ENCODE measurements around the gene CYBC1.
"Not testable (repeated sequence)": the region's sequence is repeated elsewhere in the genome, so short reads cannot be mapped to it uniquely, and the experiment has no call there.

The CYBC1 gene

DNA sequence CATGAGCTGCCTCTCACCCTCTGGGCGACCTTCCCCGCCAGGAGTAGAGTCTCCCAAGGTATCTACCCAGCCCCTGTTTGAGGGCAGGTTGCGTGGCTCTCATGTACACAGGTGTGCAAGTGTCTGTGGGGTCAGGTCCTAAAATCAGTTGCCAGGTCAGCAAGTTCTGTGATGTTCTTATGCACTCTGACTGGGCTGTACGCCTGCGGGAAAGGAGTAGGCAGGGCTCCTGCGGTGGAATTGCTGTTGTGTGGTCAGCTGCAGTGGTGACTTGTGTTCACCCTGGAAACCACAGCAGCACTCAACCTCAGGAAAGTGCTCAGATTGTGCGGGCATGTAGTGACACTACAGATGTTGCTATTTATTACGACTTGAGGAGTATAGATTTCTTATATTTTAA is 27.4 kb upstream of the CYBC1 start:
- no peak for DNase-seq

DNA sequence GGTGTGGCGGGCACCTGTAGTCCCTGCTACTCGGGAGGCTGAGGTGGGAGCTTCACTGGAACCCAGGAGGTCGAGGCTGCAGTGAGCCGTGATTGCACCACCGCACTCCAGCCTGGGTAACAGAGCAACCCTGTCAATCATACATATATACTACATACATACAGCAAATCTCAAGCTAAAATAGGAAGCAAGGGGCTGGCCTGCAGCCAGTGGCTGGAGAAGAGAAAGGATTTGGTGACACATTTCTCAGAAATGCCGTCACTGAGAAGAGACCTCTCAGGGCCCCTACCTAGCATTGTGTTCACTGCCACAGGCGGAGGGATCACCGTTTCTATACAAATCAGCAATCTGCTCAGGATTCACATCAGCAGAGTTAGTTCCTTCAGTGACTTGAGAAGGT is 24.9 kb upstream of the CYBC1 start:
- no peak for DNase-seq

DNA sequence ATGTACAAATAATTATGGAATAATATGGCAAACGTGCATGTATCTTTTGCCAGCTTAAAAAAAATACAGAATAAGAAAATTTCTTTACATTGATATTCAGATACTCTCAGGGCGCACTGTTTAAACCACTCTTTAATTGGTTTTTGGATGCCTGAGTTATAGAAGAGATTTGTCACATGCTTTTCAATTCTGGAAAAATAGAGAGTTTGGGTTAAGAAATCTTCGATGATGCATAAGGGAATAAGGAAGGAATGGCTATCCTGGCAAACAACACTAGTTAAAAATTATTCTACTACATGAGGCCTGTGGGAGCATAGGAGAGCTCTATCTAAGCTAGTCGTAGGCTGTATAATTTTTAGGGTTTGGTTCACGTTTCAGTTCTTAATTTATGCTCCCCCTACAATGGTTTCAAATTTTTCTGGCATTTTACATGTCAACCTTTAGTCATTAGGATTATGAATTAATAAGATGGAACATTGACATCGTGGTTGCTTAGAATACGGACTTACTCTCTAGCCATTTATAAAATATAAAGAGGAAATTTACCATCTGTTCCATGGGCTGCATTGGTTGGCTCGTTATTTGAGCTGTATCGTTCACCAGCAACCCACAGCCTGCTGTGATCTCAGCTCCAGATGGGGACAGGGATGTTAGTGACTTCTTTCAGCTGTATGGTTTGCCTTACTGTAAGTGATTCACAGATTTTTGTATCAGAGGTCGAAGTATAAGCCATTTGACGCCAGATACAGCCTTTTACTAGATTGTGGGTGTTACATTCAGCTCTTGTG is 23.9 kb upstream of the CYBC1 start:
- no peak for DNase-seq

DNA sequence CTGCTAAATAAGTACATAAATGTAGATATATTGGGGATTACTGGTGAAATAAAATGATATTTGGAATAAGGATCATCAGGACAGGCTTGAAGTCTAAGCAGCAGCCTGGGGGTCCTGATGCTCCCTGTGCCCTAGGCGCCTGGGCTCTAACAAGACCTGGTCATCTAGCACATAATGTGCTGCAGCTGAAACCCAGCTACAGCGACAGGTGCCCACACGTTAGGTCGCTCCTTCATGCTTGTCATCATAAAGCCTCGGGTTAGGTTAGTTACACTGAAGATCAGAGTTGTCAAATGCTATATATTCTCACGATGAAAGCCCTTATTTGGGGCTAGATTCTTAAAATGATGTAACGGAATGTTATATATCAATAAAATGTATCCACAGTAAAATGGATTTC is 19.5 kb upstream of the CYBC1 start:
- DNase-seq, result no peak

- DNase-seq, result no peak
Observed at GRCh38 chr17:82468692-82469091, 18.1 kb upstream of the CYBC1 start.

DNA sequence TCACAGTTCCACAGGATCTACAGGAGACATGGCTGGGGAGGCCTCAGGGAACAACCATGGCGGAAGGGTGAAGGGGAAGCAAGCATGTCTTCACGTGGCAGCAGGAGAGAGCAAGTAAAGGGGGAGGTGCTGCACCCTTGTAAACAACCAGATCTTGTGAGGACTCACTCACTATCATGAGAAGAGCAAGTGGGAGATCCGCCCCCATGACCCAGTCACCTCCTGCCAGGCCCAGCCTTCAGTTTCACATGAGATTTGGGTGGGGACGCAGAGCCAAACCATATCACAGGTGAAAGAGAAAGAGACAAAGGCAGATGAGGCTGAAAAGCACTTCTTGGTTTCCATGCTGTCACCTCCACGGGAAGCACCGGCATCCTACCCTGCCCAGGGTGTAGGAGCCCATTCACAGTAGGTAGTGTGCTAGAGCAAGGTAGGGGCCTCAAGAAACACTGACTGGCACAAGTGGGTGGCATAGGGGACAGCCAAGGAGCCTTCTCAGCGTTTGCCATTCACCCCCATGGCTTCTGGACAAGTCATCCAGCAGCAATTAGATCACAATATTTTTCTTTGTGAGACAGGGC is 14.6 kb upstream of the CYBC1 start:
- no peak for DNase-seq

GRCh38 chr17:82464567-82464929 is 14.0 kb upstream of the CYBC1 start:
- DNase-seq, result no peak

DNA sequence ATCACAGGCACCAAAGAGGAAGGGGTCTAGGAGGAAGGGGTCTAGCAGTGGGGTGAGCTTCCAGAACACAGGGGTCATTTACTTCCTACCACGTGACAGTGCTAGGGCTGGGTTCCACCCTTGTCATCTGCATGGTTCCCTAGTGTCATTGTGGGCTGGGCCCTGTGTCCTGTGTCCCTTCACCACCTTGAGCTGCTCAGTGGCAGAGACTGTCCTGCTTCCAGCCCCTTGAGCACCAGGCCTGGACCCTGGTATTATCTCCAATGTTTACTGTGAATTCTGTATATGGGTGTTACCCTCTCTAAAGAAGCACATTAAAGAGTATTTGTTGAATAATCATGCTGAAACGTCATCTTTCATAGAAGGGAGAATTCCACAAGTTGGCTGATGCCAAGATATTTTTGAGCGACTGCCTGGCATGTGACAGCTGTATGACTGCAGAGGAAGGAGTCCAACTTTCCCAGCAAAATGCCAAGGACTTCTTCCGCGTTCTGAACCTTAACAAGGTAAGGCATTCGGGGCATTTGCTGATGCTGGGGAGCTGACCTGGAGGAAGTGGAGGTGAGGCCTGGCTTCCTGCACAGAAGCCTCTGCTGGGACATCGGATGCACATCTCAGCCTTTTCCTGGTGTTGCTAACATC is 13.5 kb upstream of the CYBC1 start:
- no peak for DNase-seq

DNA sequence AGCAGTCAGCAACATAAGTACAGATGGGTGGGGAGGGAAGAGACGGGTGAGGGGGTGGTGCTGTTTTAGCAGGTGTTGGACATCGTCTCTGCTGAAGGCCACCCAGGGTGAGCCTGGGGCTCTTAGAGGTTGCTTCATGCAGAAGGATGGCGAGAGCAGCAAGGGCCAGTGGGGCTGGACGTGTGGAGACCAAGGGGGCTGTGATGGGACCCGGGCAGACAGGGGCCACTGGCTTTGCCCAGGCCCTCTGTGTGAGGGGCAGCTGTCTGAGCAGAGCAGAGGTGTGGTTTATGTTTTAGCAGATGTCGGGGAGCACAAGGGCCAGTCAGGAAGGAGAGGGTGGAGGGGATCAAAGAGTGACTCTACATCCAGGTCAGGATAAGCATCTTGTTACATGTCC is 12.8 kb upstream of the CYBC1 start:
- DNase-seq, result no peak

- no peak for DNase-seq
Observed at GRCh38 chr17:82461827-82462524, 11.4 kb upstream of the CYBC1 start.

- DNase-seq, result not testable (repeated sequence)
Observed at GRCh38 chr17:82459936-82460335, 9.4 kb upstream of the CYBC1 start.

GRCh38 chr17:82458885-82459424 is 8.4 kb upstream of the CYBC1 start:
- DNase-seq, result peak in 1 of 2 experiments; percentile 40

DNA sequence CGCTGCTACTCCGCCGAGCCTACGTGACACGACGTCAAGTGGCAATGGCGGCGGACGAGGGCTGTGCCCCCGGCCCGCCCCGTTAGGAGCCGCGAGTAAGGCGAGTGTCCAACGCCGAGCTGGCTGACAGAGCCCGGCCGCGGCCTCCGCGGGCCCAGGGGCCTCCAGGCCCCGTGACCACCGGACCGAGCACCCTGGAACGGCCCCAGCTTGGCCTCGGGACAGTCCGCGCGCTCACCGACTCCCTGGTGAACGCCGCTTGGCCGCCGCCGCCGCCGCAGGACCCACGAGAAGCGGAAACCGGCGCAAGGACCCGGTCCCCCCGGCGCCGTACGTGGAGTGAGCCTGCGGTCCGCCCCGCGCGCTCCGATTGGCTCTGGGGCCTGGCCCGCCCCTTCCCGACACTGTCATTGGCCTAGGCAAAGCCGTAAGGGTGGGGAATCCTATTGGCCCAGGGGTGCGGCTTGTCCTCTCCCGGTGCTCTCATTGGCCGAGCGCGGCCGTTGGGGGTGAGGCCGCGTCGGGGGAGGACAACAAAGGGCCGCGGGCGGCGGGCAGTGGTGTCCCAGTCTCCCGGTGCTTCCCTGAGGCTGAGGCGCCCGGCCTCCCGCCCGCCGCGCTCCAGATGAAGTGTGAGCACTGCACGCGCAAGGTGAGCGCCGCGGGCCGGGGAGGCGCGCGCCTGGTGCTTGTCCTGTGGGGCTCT is 7.8 kb upstream of the CYBC1 start, which contains the start of gene NARF:
Gene NARF, plus strand, starts transcription at position 563 of the 706 bp plus-strand sequence. Its CDS starts 63 bp downstream, at position 626.
- DNase-seq, result peak; percentile 99 to 100

DNA sequence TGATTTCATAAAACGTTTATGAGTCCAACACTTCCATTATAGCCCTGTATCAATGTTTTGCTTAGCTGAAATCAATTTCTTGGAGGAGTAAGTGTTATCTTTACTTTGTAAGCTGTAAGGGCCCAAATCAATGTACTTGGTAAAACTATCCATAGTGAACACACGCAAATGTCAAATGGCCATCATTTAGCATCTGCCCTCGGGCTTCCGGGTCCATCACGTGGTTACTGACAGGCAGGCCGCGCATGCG is 7.3 kb upstream of the CYBC1 start:
- peak; percentile 94 to 97 for DNase-seq

DNA sequence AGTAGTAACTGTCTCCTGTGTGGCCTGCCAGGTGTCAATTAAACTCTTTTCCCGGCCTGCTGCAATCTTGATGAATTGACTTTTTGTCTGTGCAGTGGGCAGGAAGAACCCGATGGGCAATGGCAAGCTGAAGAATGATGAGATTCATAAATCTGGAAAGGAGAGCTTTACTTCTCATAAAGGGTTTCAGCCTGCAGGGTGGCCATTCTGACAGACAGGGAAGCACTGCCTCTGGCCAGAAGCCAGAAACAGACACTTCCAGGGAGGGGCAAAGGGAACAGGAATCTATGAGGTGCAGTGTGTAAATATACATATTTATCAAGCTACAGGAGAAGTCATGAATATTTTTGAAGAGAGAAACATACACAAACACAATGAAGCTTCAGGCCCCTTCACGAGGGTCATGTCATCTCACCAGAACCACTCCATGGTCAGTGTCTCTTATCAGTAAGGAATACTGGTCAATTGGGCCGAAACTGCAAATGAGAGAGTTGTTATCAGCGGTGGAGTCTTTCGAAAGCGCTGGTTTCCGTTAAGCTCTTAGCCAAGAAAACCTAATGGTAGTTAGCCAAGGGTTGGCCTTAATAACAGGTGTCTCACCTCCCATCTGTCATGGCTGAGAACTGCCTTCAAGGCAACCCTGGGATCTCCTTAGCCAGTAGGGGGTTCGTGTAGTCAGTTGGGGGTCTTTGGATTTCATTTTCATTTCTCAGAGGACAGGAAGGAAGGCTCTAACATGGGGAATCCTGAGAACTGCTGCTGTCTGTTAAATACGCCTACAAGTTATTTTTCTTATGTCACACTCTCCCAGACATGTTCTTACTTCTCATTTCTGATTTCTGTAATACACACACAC is 6.7 kb upstream of the CYBC1 start:
- peak in 1 of 2 experiments; percentile 51 for DNase-seq

- DNase-seq, result not testable (repeated sequence)
Observed at GRCh38 chr17:82453706-82454105, 3.2 kb upstream of the CYBC1 start.

DNA sequence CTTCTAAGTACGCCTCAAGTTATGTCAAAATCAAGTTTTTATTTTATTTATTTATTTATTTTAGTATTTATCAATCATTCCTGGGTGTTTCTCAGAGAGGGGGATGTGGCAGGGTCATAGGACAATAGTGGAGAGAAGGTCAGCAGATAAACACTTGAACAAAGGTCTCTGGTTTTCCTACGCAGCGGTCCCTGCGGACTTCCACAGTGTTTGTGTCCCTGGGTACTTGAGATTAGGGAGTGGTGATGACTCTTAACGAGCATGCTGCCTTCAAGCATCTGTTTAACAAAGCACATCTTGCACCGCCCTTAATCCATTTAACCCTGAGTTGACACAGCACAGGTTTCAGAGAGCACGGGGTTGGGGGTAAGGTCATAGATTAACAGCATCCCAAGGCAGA is 2.6 kb upstream of the CYBC1 start:
- not testable (repeated sequence) for DNase-seq

DNA sequence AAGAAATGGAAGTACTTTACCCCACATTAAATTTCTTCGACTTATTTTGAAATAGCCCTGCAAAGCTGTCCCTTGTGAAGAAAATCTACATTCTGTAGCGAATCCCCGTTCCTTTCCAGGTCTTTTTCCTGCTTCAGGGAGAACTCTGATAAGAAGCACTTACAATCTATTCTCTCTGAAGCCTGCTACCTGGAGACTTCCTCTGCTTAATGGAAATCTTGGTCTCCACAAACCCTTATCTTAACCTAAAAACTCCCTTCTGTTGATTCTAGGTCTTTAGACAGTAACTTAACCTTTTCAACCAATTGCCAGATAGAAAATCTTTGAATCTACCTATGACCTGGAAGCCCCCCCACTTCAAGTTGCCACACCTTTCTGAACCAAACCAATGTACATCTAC is 1.6 kb upstream of the CYBC1 start:
- no peak for DNase-seq

- DNase-seq, result no peak
Observed at GRCh38 chr17:82449883-82450356, 632 bp downstream of the CYBC1 start.

GRCh38 chr17:82449131-82449882 is 1.2 kb downstream of the CYBC1 start:
- peak; percentile 55 to 75 for DNase-seq

DNA sequence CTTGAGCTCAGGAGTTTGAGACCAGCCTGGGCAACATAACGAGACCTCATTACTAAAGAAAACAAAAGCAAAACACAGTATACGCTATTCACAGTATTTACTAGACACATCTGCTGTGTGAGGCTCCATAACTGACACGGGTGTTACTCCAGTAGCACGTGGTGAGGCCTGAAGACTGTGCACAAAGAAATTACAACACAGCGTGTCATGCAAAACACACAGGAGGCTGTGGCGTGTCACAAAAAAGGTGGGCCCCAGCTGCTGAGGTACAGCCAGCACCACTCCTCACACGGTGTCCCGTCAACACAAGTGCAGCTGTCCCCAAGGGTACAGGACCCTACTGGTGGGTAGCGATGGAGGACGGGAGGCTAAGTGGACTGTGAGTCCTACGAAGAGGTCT is 2.7 kb downstream of the CYBC1 start:
- no peak for DNase-seq
